ENCODE data around the gene ZBTB21. TPM values are rescaled to one million over a fixed set of nuclear protein-coding genes. Genes with fewer than 3 reads are reported as not detected.

ZBTB21 gene
- total RNA-seq, 6 donors from 2014 or later = 12.4 to 28.3 (median 16.7) TPM

DNA sequence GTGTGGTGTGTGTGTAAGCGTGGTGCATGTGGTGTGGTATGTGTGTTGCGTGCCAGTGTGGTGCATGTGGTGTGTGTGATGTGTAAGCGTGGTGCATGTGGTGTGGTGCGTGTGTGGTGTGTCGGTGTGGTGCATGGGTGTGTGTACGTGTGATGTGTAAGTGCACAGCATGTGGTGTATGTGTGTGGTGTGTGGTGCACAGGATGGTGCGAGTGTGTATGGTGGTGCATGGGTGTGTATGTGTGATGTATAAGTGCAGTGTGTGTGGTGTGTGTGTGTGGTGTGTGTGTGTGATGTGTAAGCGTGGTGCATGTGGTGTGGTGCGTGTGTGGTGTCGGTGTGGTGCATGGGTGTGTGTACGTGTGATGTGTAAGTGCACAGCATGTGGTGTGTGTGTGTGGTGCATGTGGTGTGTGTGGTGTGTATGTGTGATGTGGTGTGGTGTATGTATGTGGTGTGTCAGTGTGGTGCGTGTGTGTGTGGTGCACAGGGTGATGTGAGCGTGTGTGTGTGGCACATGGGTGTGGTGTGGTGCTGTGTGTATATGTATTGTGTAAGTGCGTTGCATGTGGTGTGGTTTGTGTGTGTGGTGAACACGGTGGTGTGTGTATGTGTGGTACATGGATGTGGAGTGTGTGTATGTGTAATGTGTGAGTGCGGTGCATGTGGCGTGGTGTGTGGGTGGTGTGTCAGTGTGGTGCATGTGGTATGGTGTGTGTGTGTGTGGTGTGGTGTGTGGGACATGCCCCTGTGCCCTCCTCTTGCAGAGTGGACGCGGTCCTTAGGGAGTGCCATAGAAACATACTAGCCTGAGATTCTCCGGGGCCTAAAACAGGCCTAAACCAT lies 55.3 kb downstream of the ZBTB21 start:
- 92 to 94% methylated on average over 20 of the region's 20 CpGs for WGBS, 2 donors
- no peaks in the 10 kb centered on the region for H3K36me3 ChIP-seq
- TF ChIP-seq POLR2AphosphoS5 (IDR thresholded peaks at IDR 0.05) = no peak
- no peak for TF ChIP-seq POLR2A (IDR thresholded peaks at IDR 0.05)
- H3K4me1 ChIP-seq = peaks cover 25 to 48% (median 31%) of the 10 kb centered on the region in 4 donors
- no peaks in the 10 kb centered on the region for H3K9me3 ChIP-seq
- ATAC-seq (ENCODE audit: low FRiP score in 2 of 2) (no peak), DNase-seq (no peak)
- no peaks in the 10 kb centered on the region for H3K27me3 ChIP-seq
- H3K27ac ChIP-seq = peak overlapping the region in 2 of 4 donors; percentile 43 to 46
- no peak overlapping the region for H3K4me3 ChIP-seq

DNA sequence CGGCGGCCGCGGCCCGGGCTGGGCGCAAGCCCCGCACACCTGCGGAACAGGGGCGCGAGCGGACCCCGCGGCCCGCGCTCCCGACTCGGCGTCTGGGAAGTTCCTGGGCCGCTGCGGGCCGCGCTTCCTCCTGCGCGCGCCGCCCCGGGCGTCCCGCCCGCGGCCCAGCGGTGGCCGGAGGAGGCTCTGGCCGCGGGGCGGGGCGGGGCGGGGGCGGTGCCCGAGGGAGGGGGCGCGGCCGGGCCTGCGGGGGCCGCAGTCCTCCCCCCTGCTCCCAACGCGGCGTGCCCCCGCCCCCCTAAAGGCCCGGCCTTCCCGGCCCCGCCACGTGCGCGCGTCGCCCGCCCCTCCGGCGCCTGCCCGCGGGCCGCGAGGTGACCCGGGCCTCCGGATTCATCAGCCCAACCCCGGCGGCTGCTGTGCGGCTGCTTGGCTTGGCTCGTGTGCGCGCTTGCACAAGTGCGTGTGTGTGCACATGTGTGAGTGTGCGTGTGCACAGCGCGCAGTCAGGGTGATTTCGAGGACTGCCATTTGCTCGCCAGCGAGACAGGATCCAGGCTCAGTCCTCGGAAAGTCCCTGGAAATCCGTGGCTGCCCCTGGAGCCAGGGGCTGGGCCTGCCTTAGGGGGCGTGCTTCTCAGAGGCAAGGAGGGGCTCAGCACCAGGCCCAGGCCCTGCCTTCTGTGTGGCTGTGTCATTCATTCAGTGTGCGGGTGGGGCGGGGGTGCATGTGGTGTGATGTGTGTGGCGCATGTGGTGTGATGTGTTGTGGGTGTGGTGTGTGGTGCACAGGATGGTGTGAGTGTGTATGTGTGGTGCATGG lies 56.1 kb downstream of the ZBTB21 start, which contains the start of gene C2CD2:
Gene C2CD2 (minus strand): TSS at position 188 of the 823 bp plus-strand sequence. CDS start 370 bp downstream, outside the sequence.
- H3K27ac ChIP-seq = peak within 1 kb of the TSS; percentile 53 to 79 (median 66)
- H3K27me3 ChIP-seq = no peaks in the 10 kb centered on the region
- 36 to 80% methylated on average over 3 to 8 of the region's 85 CpGs for WGBS, 2 donors
- H3K4me3 ChIP-seq = peak within 1 kb of the TSS; percentile 66 to 96 (median 79)
- TF ChIP-seq, protein P1, sequence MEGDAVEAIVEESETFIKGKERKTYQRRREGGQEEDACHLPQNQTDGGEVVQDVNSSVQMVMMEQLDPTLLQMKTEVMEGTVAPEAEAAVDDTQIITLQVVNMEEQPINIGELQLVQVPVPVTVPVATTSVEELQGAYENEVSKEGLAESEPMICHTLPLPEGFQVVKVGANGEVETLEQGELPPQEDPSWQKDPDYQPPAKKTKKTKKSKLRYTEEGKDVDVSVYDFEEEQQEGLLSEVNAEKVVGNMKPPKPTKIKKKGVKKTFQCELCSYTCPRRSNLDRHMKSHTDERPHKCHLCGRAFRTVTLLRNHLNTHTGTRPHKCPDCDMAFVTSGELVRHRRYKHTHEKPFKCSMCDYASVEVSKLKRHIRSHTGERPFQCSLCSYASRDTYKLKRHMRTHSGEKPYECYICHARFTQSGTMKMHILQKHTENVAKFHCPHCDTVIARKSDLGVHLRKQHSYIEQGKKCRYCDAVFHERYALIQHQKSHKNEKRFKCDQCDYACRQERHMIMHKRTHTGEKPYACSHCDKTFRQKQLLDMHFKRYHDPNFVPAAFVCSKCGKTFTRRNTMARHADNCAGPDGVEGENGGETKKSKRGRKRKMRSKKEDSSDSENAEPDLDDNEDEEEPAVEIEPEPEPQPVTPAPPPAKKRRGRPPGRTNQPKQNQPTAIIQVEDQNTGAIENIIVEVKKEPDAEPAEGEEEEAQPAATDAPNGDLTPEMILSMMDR (IDR thresholded peaks at IDR 0.05) = no peak
- no peak for TF ChIP-seq EP300 (IDR thresholded peaks at IDR 0.05)
- peak in 2 of 4 donors; percentile 20 to 65 for TF ChIP-seq POLR2A (IDR thresholded peaks at IDR 0.05)
- peak in 1 of 2 donors; percentile 22 for TF ChIP-seq POLR2AphosphoS5 (IDR thresholded peaks at IDR 0.05)
- DNase-seq (peak; percentile 50 to 94), ATAC-seq (ENCODE audit: low FRiP score in 2 of 2) (peak; percentile 80 to 92)
- H3K9me3 ChIP-seq = no peaks in the 10 kb centered on the region
- no peaks in the 10 kb centered on the region for H3K36me3 ChIP-seq
- H3K4me1 ChIP-seq = peaks cover 26 to 51% (median 32%) of the 10 kb centered on the region in 4 donors

DNA sequence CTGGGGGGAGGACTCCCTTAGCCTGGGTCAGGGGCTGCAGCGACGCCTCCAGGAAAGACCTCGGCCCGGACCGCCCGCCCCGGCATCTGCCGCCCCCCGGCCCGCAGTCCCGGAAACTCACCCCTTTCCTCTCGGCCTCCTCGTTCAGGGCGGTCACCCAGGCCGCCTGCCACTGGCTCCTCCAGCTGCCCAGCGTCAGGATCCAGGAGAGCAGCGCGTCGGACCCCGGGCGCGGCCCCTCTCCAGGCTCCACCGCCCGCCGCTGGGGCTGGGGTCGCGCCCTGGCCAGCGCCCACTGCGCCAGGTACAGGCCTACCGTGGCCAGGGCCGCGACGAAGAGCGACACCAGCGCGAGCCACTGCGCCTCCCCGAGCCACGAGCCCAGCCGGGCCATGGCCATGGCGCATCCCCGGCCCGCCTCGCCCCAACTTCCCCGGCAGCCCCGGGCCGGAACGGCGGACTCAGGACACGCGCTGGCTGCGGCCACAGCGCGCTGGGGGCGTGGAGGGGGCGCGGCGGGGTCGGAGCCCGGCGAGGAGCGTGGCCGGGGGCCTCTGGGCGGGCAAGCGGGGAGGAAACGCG lies 56.8 kb downstream of the ZBTB21 start:
- H3K36me3 ChIP-seq = no peaks in the 10 kb centered on the region
- 1 to 10% methylated on average over 4 to 17 of the region's 67 CpGs for WGBS, 2 donors
- H3K27ac ChIP-seq = peak overlapping the region; percentile 53 to 79 (median 66)
- no peaks in the 10 kb centered on the region for H3K27me3 ChIP-seq
- TF ChIP-seq POLR2A (IDR thresholded peaks at IDR 0.05) = no peak
- TF ChIP-seq EP300 (IDR thresholded peaks at IDR 0.05) = no peak
- TF ChIP-seq, protein P1 (IDR thresholded peaks at IDR 0.05) = peak in 2 of 6 experiments; percentile 6 to 18
- H3K4me1 ChIP-seq = peaks cover 29 to 57% (median 35%) of the 10 kb centered on the region in 4 donors
- ATAC-seq (ENCODE audit: low FRiP score in 2 of 2) = peak in 1 of 2 donors; percentile 63
- peak overlapping the region; percentile 66 to 96 (median 79) for H3K4me3 ChIP-seq
- H3K9me3 ChIP-seq = no peaks in the 10 kb centered on the region
- DNase-seq = peak in 1 of 2 donors; percentile 92

DNA sequence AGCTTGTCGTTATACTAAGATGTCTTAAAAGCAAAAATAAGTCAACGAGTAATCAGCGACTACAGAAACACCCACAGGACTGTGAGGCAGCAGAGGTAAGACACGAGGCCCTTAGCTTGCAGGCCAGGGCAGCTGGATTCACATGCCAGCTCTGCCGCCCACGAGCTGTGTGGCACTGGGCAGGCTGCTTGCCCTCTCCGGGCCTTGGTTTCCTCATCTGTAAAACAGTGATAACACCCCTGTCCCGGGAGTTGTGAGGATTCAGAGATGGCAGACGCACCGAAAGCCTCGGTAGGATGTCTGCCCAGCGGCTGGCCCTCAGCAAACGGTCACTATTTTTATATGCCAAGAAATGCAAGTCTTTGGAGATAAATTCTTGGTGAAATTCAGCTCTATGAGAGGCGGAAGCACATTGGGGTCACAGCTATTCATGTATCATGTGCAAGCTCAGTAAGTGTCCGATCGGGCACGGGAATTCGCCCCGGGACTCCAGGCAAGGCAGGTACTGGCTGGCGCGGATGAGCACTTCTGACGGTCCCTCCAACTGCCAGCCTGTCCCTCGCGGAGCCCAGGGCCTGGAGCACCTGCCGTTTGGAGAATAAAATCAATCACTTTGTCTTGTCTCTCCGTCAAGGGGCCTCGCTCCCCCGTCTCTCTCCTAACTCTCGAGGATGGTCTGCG lies 57.5 kb downstream of the ZBTB21 start:
- Histone ChIP-seq H3K27me3 (no peaks in the 10 kb centered on the region), H3K4me3 (peak overlapping the region; percentile 66 to 96 (median 79)), H3K4me1 (peaks cover 30 to 54% (median 37%) of the 10 kb centered on the region in 4 donors), H3K9me3 (no peaks in the 10 kb centered on the region), H3K27ac (peak overlapping the region; percentile 53 to 79 (median 66)), H3K36me3 (no peaks in the 10 kb centered on the region)
- TF ChIP-seq POLR2AphosphoS5 (IDR thresholded peaks at IDR 0.05) (no peak), POLR2A (IDR thresholded peaks at IDR 0.05) (no peak), EP300 (IDR thresholded peaks at IDR 0.05) (no peak)
- TF ChIP-seq, protein P1 (IDR thresholded peaks at IDR 0.05) = no peak
- ATAC-seq (ENCODE audit: low FRiP score in 2 of 2) (no peak), DNase-seq (no peak)
- WGBS, 2 donors = 32 to 56% methylated on average over 7 to 24 of the region's 30 CpGs

Measured in upper lobe of left lung (tissue), 6 donors.